Kidney (tissue), 14 donors: ENCODE measurements around the gene HIVEP3. TPM values are rescaled to one million over a fixed set of nuclear protein-coding genes. Genes with fewer than 3 reads are reported as not detected.

Experiments
- DNase-seq, 5 donors: peaks; one replicate each; pipeline ENCODE4 v3.0.0-alpha.2; 2013 to 2020
- FAIRE-seq: peaks from 2 replicates; lab custom pipeline; 2012; peaks lifted over from hg19 to GRCh38; lab: Jason Lieb, UNC
- H3K27ac ChIP-seq, 2 donors: one replicate each; pipeline ENCODE4 v1.7.0; 2013; ENCODE audit warnings: low read depth in 2 of 2, low read length in 2 of 2, inconsistent platforms in 1 of 2
- H3K27me3 ChIP-seq: one replicate; pipeline ENCODE4 v1.7.1; 2013; ENCODE audit warnings: low read length, inconsistent platforms; ENCODE audit not compliant: control insufficient read depth, insufficient read depth
- H3K36me3 ChIP-seq, 3 donors: one replicate each; pipeline versions ENCODE4 v1.7.0 to v1.7.1; 2013; ENCODE audit warnings: low read length in 3 of 3, control low read depth in 1 of 3, inconsistent platforms in 1 of 3; ENCODE audit not compliant: insufficient read depth in 3 of 3, control insufficient read depth in 2 of 3
- H3K4me1 ChIP-seq, 3 donors: one replicate each; pipeline versions ENCODE4 v1.7.0 to v1.7.1; 2013; ENCODE audit warnings: low read length in 3 of 3, inconsistent platforms in 1 of 3, low read depth in 1 of 3; ENCODE audit not compliant: control insufficient read depth in 2 of 3, insufficient read depth in 2 of 3
- H3K4me3 ChIP-seq, 3 donors: one replicate each; pipeline versions ENCODE4 v1.7.0 to v1.8.1; 2013; ENCODE audit warnings: low read length in 3 of 3, control low read depth in 1 of 3, inconsistent platforms in 1 of 3
- H3K9ac ChIP-seq, 3 donors: one replicate each; pipeline versions ENCODE4 v1.7.0 to v1.7.1; 2013; ENCODE audit warnings: low read length in 3 of 3, control low read depth in 1 of 3, inconsistent platforms in 1 of 3
- H3K9me3 ChIP-seq, 3 donors: one replicate each; pipeline versions ENCODE4 v1.7.0 to v1.7.1; 2013; ENCODE audit warnings: low read length in 3 of 3, control low read depth in 1 of 3, inconsistent platforms in 1 of 3; ENCODE audit not compliant: control insufficient read depth in 2 of 3, insufficient read depth in 1 of 3
- CTCF ChIP-seq: IDR thresholded peaks from 3 replicates; pipeline ENCODE4 v1.5.1; 2012; ENCODE audit warnings: mild to moderate bottlenecking, moderate library complexity, borderline replicate concordance; ENCODE audit not compliant: insufficient read depth; ENCODE audit errors: extremely low read depth
- intact Hi-C: fragments of 100-400 bp; cut with DNase I; formaldehyde crosslinking; loops from one replicate; pipeline ENCODE4 v1.11.1; 2022
- polyA plus RNA-seq: library from polyadenylated mRNA; stranded (reverse); fragments of 350-450 nt; fragmentation: Illumina TruSeq; extraction: RNeasy Lipid Tissue Mini Kit (QIAGEN cat#74804); gene quantifications from one replicate; pipeline ENCODE4 v1.2.3, GENCODE V29; 2014; ENCODE audit warnings: low read depth, low replicate concordance; ENCODE audit not compliant: insufficient read depth
- total RNA-seq: library from RNA; stranded (reverse); fragmentation: NEBNext Ultra II Directional; extraction: Animal tissue kit (Norgen Biotek cat#: 25700); gene quantifications from one replicate; pipeline ENCODE4 v1.2.1, GENCODE V29; 2021
- donor health status: control.
- donor health status: control.
- donor health status: control.
- donor health status: control.
- donor health status: control.
- donor health status: DM: yes; HTN: yes; CAD: no.
- donor health status: Normal renal cell carcinoma (clear cell type).

Gene HIVEP3
- total and polyA plus RNA-seq, 2 donors from 2014 or later, result 3.5 to 11.0 TPM

DNA sequence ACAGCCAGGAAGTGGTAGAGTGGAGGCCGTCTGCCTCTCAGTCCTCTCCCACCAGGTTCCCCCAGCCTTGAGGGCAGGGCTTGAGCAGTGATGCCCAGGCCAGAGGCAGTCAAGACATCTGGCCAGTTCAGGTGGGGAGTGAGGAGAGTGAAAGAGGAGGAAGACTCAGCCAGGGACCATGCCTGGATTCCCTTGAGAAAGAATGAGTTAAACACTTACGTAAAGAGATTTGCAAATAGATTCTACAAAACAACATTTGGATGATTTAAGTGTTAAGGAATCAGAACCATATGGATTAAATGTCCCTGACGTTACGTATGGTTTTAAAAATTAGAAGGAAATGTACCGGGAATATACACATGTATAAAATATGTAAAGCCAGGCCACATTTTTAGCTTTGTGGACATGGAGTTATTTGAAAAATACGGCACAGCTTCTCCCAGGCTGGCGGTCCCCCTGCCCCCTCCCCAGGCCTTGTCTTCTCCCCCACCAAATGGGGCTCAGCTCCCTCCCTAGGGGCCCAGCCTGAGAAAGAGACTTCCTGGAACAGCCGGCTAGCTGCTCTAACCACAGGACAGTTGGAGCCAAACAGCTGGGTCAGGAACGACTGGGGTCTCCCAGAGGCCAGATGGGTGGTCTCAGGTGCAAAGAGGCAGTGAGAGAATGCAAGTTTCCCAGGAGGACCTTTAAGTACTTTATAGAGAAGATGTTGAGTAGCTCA is 245.9 kb downstream of the HIVEP3 start:
- H3K27me3 ChIP-seq, result no peaks in the 10 kb centered on the region
- no peak for FAIRE-seq

DNA sequence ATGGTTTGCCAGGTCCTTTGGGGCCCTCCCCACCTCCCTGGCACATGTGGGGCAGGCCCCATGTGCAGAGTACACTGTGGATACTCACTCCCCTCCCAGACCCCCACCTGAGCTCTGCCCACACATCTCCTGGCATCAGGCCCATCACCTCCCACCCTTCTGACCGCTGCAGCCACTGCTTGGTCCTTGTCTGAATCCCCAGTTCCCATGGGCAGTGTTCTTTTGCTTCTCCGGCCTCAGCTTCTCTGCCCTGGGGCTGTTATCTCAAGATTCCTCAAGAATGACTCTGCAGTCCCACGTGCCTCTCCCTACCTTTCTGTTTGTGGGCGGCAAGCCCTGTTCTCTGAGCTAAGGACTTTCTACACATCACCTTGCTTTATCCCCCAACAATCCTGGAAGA is 246.5 kb downstream of the HIVEP3 start:
- Histone ChIP-seq H3K4me1 (peaks cover 0 to 3% (median 0%) of the 10 kb centered on the region in 3 donors), H3K9ac (no peak overlapping the region), H3K27me3 (no peaks in the 10 kb centered on the region), H3K27ac (no peak overlapping the region), H3K9me3 (no peaks in the 10 kb centered on the region), H3K36me3 (no peaks in the 10 kb centered on the region), H3K4me3 (no peak overlapping the region)
- intact Hi-C loops, result no loop called here
- TF ChIP-seq CTCF, result no peak
- peak in 1 of 5 donors; percentile 72 for DNase-seq
- no peak for FAIRE-seq

More for the DNA sequence above, 245.9 kb downstream of the HIVEP3 start:
- no peaks in the 10 kb centered on the region for H3K36me3 ChIP-seq
- peaks cover 0 to 3% (median 0%) of the 10 kb centered on the region in 3 donors for H3K4me1 ChIP-seq
- H3K27ac ChIP-seq, result no peak overlapping the region
- TF ChIP-seq CTCF, result no peak
- H3K4me3 ChIP-seq, result no peak overlapping the region
- no peak overlapping the region for H3K9ac ChIP-seq
- intact Hi-C loops, result no loop called here
- DNase-seq, result peak in 2 of 5 donors; percentile 38 to 42
- H3K9me3 ChIP-seq, result no peaks in the 10 kb centered on the region

GRCh38 chr1:41671116-41671755 is 247.5 kb downstream of the HIVEP3 start:
- H3K27ac ChIP-seq, result no peak overlapping the region
- H3K27me3 ChIP-seq, result no peaks in the 10 kb centered on the region
- H3K36me3 ChIP-seq, result no peaks in the 10 kb centered on the region
- intact Hi-C loops, result no loop called here
- FAIRE-seq (no peak), DNase-seq (peak in 1 of 5 donors; percentile 26)
- peaks cover 0 to 3% (median 0%) of the 10 kb centered on the region in 3 donors for H3K4me1 ChIP-seq
- no peak overlapping the region for H3K4me3 ChIP-seq
- no peaks in the 10 kb centered on the region for H3K9me3 ChIP-seq
- TF ChIP-seq CTCF, result no peak
- no peak overlapping the region for H3K9ac ChIP-seq
